ENCODE results near the gene ZFYVE21.

The ZFYVE21 gene

GRCh38 chr14:103782376-103782775 lies 66.8 kb downstream of the ZFYVE21 start:
- TF ChIP-seq, protein P1, sequence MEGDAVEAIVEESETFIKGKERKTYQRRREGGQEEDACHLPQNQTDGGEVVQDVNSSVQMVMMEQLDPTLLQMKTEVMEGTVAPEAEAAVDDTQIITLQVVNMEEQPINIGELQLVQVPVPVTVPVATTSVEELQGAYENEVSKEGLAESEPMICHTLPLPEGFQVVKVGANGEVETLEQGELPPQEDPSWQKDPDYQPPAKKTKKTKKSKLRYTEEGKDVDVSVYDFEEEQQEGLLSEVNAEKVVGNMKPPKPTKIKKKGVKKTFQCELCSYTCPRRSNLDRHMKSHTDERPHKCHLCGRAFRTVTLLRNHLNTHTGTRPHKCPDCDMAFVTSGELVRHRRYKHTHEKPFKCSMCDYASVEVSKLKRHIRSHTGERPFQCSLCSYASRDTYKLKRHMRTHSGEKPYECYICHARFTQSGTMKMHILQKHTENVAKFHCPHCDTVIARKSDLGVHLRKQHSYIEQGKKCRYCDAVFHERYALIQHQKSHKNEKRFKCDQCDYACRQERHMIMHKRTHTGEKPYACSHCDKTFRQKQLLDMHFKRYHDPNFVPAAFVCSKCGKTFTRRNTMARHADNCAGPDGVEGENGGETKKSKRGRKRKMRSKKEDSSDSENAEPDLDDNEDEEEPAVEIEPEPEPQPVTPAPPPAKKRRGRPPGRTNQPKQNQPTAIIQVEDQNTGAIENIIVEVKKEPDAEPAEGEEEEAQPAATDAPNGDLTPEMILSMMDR (IDR thresholded peaks at IDR 0.05; ENCODE audit: control insufficient read depth, extremely low read depth, insufficient read depth): no peak
- no peak for DNase-seq (ENCODE audit: low read depth)
- no peak overlapping the region for H3K4me3 ChIP-seq (ENCODE audit: low read depth, low read length)
